ENCODE data around the gene CCDC201. TPM values are rescaled to one million over a fixed set of nuclear protein-coding genes. Genes with fewer than 3 reads are reported as not detected.

CCDC201 gene
- polyA plus RNA-seq, 2 of the 4 experiments (the other 2 are of a cell fraction): 0.03 TPM; not detected in 1

DNA sequence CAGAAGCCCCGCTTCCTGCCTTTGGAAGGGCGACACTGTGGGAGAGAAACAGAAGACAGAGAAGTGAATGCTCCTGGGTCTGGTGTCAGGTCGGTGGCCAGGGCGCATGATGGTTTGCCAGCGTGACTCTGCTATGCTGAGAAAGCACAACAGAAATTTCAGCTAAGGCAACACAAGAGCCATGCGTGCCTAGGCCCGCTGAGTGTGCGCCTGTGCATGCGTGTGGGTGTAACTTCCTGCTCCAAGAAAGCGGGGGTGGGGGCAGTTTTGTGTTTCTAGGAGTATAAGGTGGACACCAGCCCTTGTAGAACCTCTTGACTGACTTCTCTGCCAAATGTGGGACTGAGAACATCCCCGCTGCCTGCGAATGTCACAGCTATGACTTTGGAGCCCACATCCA lies 42.0 kb upstream of the CCDC201 start:
- Histone ChIP-seq H3K4me2 (no peak overlapping the region), H3K9me3 (no peaks in the 10 kb centered on the region), H3K27ac (no peak overlapping the region), H3K4me3 (no peak overlapping the region), H3K4me1 (peaks cover 25% of the 10 kb centered on the region; the same call in 2 of the 3 replicates)
- no peak for TF ChIP-seq ZC3H11A (IDR thresholded peaks at IDR 0.05)
- TF ChIP-seq MAFK (IDR thresholded peaks at IDR 0.05; ENCODE audit: partially characterized antibody): no peak
- TF ChIP-seq, protein P1, sequence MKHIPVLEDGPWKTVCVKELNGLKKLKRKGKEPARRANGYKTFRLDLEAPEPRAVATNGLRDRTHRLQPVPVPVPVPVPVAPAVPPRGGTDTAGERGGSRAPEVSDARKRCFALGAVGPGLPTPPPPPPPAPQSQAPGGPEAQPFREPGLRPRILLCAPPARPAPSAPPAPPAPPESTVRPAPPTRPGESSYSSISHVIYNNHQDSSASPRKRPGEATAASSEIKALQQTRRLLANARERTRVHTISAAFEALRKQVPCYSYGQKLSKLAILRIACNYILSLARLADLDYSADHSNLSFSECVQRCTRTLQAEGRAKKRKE (CRISPR knock-in tag; IDR thresholded peaks at IDR 0.05; ENCODE audit: low read depth): no peak
- TF ChIP-seq CHD4 (IDR thresholded peaks at IDR 0.05; ENCODE audit: borderline replicate concordance): no peak
- TF ChIP-seq CBX2 (IDR thresholded peaks at IDR 0.05; ENCODE audit: borderline replicate concordance, low read depth): no peak
- TF ChIP-seq HOXB5 (CRISPR knock-in tag; IDR thresholded peaks at IDR 0.05): no peak
- TF ChIP-seq, protein P2, sequence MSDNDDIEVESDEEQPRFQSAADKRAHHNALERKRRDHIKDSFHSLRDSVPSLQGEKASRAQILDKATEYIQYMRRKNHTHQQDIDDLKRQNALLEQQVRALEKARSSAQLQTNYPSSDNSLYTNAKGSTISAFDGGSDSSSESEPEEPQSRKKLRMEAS (IDR thresholded peaks at IDR 0.05): no peak
- no peak for TF ChIP-seq ZFP36 (IDR thresholded peaks at IDR 0.05; ENCODE audit: borderline replicate concordance, partially characterized antibody)
- TF ChIP-seq MYC (IDR thresholded peaks at IDR 0.05; ENCODE audit: borderline replicate concordance, low read length): no peak
- no peak for TF ChIP-seq CHD2 (IDR thresholded peaks at IDR 0.05; ENCODE audit: low read length, partially characterized antibody)
- TF ChIP-seq JUNB (IDR thresholded peaks at IDR 0.05): no peak
- no peak for TF ChIP-seq RAD21 (conservative IDR thresholded peaks at IDR 0.05 in 1 of 2, IDR thresholded peaks at IDR 0.05 in 1 of 2)
- TF ChIP-seq, protein P3, sequence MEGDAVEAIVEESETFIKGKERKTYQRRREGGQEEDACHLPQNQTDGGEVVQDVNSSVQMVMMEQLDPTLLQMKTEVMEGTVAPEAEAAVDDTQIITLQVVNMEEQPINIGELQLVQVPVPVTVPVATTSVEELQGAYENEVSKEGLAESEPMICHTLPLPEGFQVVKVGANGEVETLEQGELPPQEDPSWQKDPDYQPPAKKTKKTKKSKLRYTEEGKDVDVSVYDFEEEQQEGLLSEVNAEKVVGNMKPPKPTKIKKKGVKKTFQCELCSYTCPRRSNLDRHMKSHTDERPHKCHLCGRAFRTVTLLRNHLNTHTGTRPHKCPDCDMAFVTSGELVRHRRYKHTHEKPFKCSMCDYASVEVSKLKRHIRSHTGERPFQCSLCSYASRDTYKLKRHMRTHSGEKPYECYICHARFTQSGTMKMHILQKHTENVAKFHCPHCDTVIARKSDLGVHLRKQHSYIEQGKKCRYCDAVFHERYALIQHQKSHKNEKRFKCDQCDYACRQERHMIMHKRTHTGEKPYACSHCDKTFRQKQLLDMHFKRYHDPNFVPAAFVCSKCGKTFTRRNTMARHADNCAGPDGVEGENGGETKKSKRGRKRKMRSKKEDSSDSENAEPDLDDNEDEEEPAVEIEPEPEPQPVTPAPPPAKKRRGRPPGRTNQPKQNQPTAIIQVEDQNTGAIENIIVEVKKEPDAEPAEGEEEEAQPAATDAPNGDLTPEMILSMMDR (IDR thresholded peaks at IDR 0.05): no peak
- no peak for TF ChIP-seq RCOR1 (IDR thresholded peaks at IDR 0.05; ENCODE audit: low read depth, low read length)
- no peak for TF ChIP-seq HOXA7 (CRISPR knock-in tag; IDR thresholded peaks at IDR 0.05)
- no peak for TF ChIP-seq KDM5A (IDR thresholded peaks at IDR 0.05)
- 95% methylated on average over 12 of the region's 12 CpGs for WGBS (ENCODE audit: missing lambda C conversion rate)
- ChIA-PET POLR2A (no interaction called here), CTCF (interaction anchor here (1.3 to 11.7 kb wide), 6 partner anchors 8 to 1339 kb away, joined by 4 to 285 read pairs (median 133); no protein-coding TSS in a partner anchor)
- no peak for DNase-seq (ENCODE audit: low read depth in 1 of 2, low spot score in 1 of 2)
- no peak for FAIRE-seq
- no peak for ATAC-seq

DNA sequence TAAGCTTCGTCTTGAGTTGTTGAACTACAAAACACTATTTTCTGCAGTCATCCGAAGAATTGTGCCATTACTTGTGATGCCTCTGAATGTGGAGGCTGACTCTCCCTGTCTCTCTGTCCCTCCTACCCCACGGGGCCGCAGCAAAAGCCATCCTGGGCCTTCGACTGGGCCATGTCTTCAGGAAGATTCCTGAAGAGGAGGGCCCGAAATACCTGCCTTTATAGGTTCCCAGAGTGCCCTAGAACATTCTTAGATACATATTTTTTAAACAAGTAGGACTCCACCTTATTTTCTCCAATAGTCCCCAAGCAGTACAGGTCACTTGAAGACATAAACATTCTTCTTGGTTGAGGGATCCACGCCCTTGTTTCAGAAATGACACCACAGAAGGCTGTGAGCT lies 40.1 kb upstream of the CCDC201 start:
- 80% methylated on average over 7 of the region's 7 CpGs for WGBS (ENCODE audit: missing lambda C conversion rate)
- ChIA-PET POLR2A (no interaction called here), CTCF (interaction anchor here (1.0 to 2.2 kb wide), 6 partner anchors 10 to 1267 kb away, joined by 3 to 13 read pairs (median 5); no protein-coding TSS in a partner anchor)
- FAIRE-seq (no peak), ATAC-seq (no peak), DNase-seq (ENCODE audit: low read depth in 1 of 2, low spot score in 1 of 2) (no peak)
- Histone ChIP-seq H3K9me3 (no peaks in the 10 kb centered on the region), H3K4me2 (no peak overlapping the region), H3K4me3 (no peak overlapping the region), H3K4me1 (peaks cover 6% of the 10 kb centered on the region; the same call in 1 of the 3 replicates), H3K27ac (no peak overlapping the region)
- TF ChIP-seq, protein P3 (IDR thresholded peaks at IDR 0.05): no peak
- TF ChIP-seq, protein P1 (CRISPR knock-in tag; IDR thresholded peaks at IDR 0.05; ENCODE audit: low read depth): no peak
- TF ChIP-seq TFCP2L1 (CRISPR knock-in tag; IDR thresholded peaks at IDR 0.05): no peak
- no peak for TF ChIP-seq TP53 (CRISPR knock-in tag; IDR thresholded peaks at IDR 0.05)
- no peak for TF ChIP-seq EP300 (IDR thresholded peaks at IDR 0.05)
- TF ChIP-seq POLR2A (IDR thresholded peaks at IDR 0.05; ENCODE audit: low read length): no peak
- TF ChIP-seq ESRRA (IDR thresholded peaks at IDR 0.05; ENCODE audit: borderline replicate concordance, low read length): no peak
- TF ChIP-seq, protein P4, sequence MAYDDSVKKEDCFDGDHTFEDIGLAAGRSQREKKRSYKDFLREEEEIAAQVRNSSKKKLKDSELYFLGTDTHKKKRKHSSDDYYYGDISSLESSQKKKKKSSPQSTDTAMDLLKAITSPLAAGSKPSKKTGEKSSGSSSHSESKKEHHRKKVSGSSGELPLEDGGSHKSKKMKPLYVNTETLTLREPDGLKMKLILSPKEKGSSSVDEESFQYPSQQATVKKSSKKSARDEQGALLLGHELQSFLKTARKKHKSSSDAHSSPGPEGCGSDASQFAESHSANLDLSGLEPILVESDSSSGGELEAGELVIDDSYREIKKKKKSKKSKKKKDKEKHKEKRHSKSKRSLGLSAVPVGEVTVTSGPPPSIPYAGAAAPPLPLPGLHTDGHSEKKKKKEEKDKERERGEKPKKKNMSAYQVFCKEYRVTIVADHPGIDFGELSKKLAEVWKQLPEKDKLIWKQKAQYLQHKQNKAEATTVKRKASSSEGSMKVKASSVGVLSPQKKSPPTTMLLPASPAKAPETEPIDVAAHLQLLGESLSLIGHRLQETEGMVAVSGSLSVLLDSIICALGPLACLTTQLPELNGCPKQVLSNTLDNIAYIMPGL (CRISPR knock-in tag; IDR thresholded peaks at IDR 0.05; ENCODE audit: borderline replicate concordance): no peak

Measured in A549 (cell line).